HepG2 (cell line): ENCODE results near the gene TAS1R3. TPM values are rescaled to one million over a fixed set of nuclear protein-coding genes. Genes with fewer than 3 reads are reported as not detected.

Experiments
- ATF6 ChIP-seq: sonication (generic); formaldehyde crosslinking; conservative IDR thresholded peaks from 2 replicates; pipeline ENCODE4 v1.4.0; 2020; ENCODE audit warnings: missing genetic modification reagents
- CCAR2 ChIP-seq: fragments of 200-400 bp; formaldehyde crosslinking; optimal IDR thresholded peaks from 2 replicates; pipeline ENCODE3; 2018; ENCODE audit warnings: low read depth, mild to moderate bottlenecking, low read length, moderate library complexity
- CREM ChIP-seq, 2 experiments: sonication (generic) in 1 of 2; formaldehyde crosslinking in 1 of 2; IDR thresholded peaks; 2 replicates each; pipeline versions ENCODE4 v1.4.0 to v1.6.1; 2016 to 2020; ENCODE audit warnings: antibody characterized with exemption in 1 of 2, mild to moderate bottlenecking in 1 of 2, missing genetic modification reagents in 1 of 2
- ESRRA ChIP-seq: sonication (generic); formaldehyde crosslinking; IDR thresholded peaks from 2 replicates; pipeline ENCODE4 v1.5.1; 2020; ENCODE audit warnings: mild to moderate bottlenecking, low read depth, missing genetic modification reagents
- HDAC1 ChIP-seq: sonication (generic); formaldehyde crosslinking; IDR thresholded peaks from 2 replicates; pipeline ENCODE4 v1.5.1; 2020; ENCODE audit warnings: mild to moderate bottlenecking, missing genetic modification reagents
- MYC ChIP-seq: sonication (generic); formaldehyde crosslinking; IDR thresholded peaks from 2 replicates; pipeline ENCODE4 v1.9.0; 2021; ENCODE audit warnings: missing genetic modification reagents, borderline replicate concordance
- MYPOP ChIP-seq: sonication (generic); formaldehyde crosslinking; IDR thresholded peaks from 2 replicates; pipeline ENCODE4 v1.8.1; 2023; ENCODE audit warnings: mild to moderate bottlenecking, moderate library complexity, missing genetic modification reagents
- POGK ChIP-seq: sonication (generic); formaldehyde crosslinking; conservative IDR thresholded peaks from 2 replicates; pipeline ENCODE4 v1.8.0; 2022; ENCODE audit warnings: mild to moderate bottlenecking, moderate library complexity, missing genetic modification reagents
- POLR2A ChIP-seq, 2 experiments: IDR thresholded peaks; 2 replicates each; pipeline ENCODE4 v1.6.1; 2011; ENCODE audit warnings: low read depth in 2 of 2, low read length in 2 of 2, mild to moderate bottlenecking in 1 of 2, moderate library complexity in 1 of 2; ENCODE audit not compliant: insufficient read depth in 1 of 2
- TARDBP ChIP-seq: sonication (generic); formaldehyde crosslinking; IDR thresholded peaks from 2 replicates; pipeline ENCODE4 v1.8.0; 2022; ENCODE audit warnings: mild to moderate bottlenecking, missing genetic modification reagents
- ZBTB34 ChIP-seq: sonication (generic); formaldehyde crosslinking; IDR thresholded peaks from 2 replicates; pipeline ENCODE4 v1.8.0; 2022; ENCODE audit warnings: mild to moderate bottlenecking, missing genetic modification reagents
- ZNF552 ChIP-seq: sonication (generic); formaldehyde crosslinking; IDR thresholded peaks from 2 replicates; pipeline ENCODE4 v1.9.0; 2022; ENCODE audit warnings: missing genetic modification reagents, mild to moderate bottlenecking, borderline replicate concordance
- ZNF562 ChIP-seq: sonication (generic); formaldehyde crosslinking; IDR thresholded peaks from 2 replicates; pipeline ENCODE4 v1.8.0; 2022; ENCODE audit warnings: missing genetic modification reagents, borderline replicate concordance
- ZNF674 ChIP-seq: sonication (generic); formaldehyde crosslinking; IDR thresholded peaks from 2 replicates; pipeline ENCODE4 v1.5.0; 2020; ENCODE audit warnings: low read depth, mild to moderate bottlenecking, missing genetic modification reagents
- ZNF850 ChIP-seq: sonication (generic); formaldehyde crosslinking; conservative IDR thresholded peaks from 2 replicates; pipeline ENCODE4 v1.9.0; 2021; ENCODE audit warnings: mild to moderate bottlenecking, missing genetic modification reagents
- ZSCAN5A ChIP-seq: sonication (generic); formaldehyde crosslinking; IDR thresholded peaks from 2 replicates; pipeline ENCODE4 v1.8.0; 2022; ENCODE audit warnings: mild to moderate bottlenecking, missing genetic modification reagents, borderline replicate concordance
- polyA plus RNA-seq, 8 experiments: library from polyadenylated mRNA; depleted of rRNA in 3 of 8; stranded (reverse) in 7 of 8; unstranded in 1 of 8; fragments of >200 nt; fragmentation: Illumina TruSeq in 4 of 8; extraction: Trizol in 4 of 8; gene quantifications; 2 replicates each; pipeline versions ENCODE4 v1.2.1 to v1.2.3, GENCODE V29; 2011 to 2016; ENCODE audit warnings: low read depth in 4 of 8, missing spikeins in 1 of 8, mixed read lengths in 1 of 8; ENCODE audit not compliant: insufficient read depth in 1 of 8
- total RNA-seq, 5 experiments: library from RNA; depleted of rRNA; stranded (reverse); fragments of >200 nt; fragmentation: Illumina TruSeq; extraction: Trizol; gene quantifications; 2 replicates each; pipeline ENCODE4 v1.2.3, GENCODE V29; 2016; ENCODE audit warnings: low read depth in 1 of 5

TAS1R3 gene
- total and polyA plus RNA-seq, 2 of the 13 experiments (the other 11 are each of a cell fraction or from before 2014, with no cell fraction given), result 0.13 to 0.15 TPM

- TF ChIP-seq ZBTB34 (CRISPR knock-in tag), result peak; percentile 86
- no peak for TF ChIP-seq ZNF850
- TF ChIP-seq ZNF674 (CRISPR knock-in tag), result peak; percentile 59; the same call in 1 of the 2 replicates
- no peak for TF ChIP-seq CCAR2
- peak in 1 of 2 experiments; percentile 19; a peak in 1 of 4 replicates for TF ChIP-seq POLR2A (IDR thresholded peaks at IDR 0.05; ENCODE audit: insufficient read depth in 1 of 2, low read depth in 2 of 2, low read length in 2 of 2)
- peak; percentile 65; the same call in 1 of the 2 replicates for TF ChIP-seq TARDBP (CRISPR knock-in tag)
- TF ChIP-seq MYPOP (CRISPR knock-in tag), result 0 out of 2 replicates have a peak, but pooled peaks have one; percentile 45
- TF ChIP-seq ESRRA, result peak; percentile 50; the same call in 1 of the 2 replicates
- peak; percentile 71 for TF ChIP-seq ZNF552 (CRISPR knock-in tag)
- peak; percentile 49 for TF ChIP-seq POGK (CRISPR knock-in tag)
- peak; percentile 27; the same call in 1 of the 2 replicates for TF ChIP-seq CREM (IDR thresholded peaks at IDR 0.05)
- TF ChIP-seq CREM (CRISPR knock-in tag; IDR thresholded peaks at IDR 0.05), result no peak
- TF ChIP-seq ZSCAN5A (CRISPR knock-in tag), result no peak
- peak; percentile 73 for TF ChIP-seq HDAC1 (CRISPR knock-in tag)
- TF ChIP-seq ATF6 (CRISPR knock-in tag), result no peak
- peak; percentile 28 for TF ChIP-seq MYC
- TF ChIP-seq ZNF562 (CRISPR knock-in tag), result no peak
Measured at GRCh38 chr1:1281533-1282321, 49.4 kb upstream of the TAS1R3 start (continued).
